Psoas muscle (tissue), 8 donors: Measurements from ENCODE around the gene ETV3L. TPM values are rescaled to one million over a fixed set of nuclear protein-coding genes. Genes with fewer than 3 reads are reported as not detected.

Experiments
- ATAC-seq, 4 donors: fragments of 200-7000 bp; cut with Tn5 transposase; one replicate each; pipeline ENCODE4 v1.9.1; 2020; ENCODE audit warnings: moderate library complexity in 3 of 4, mild to moderate bottlenecking in 2 of 4
- DNase-seq, 2 donors: peaks; one replicate each; pipeline ENCODE4 v3.0.0-alpha.2; 2020
- H3K27ac ChIP-seq: fragments of 200-600 bp; one replicate; pipeline ENCODE4 v1.8.0; 2022
- H3K27me3 ChIP-seq, 3 donors: fragments of 200-600 bp in 1 of 3; one replicate each; pipeline versions ENCODE4 v1.6.1 to v1.8.0; 2013 to 2022; ENCODE audit warnings: low read length in 2 of 3, mild to moderate bottlenecking in 2 of 3, moderate library complexity in 1 of 3; ENCODE audit not compliant: insufficient read depth in 3 of 3
- H3K36me3 ChIP-seq, 2 donors: fragments of 200-600 bp in 1 of 2; one replicate each; pipeline versions ENCODE4 v1.6.1 to v1.8.0; 2013 to 2022; ENCODE audit warnings: low read depth in 1 of 2, mild to moderate bottlenecking in 1 of 2, moderate library complexity in 1 of 2; ENCODE audit not compliant: insufficient read depth in 1 of 2
- H3K4me1 ChIP-seq: fragments of 200-600 bp; one replicate; pipeline ENCODE4 v1.8.0; 2022
- H3K4me3 ChIP-seq: fragments of 200-600 bp; one replicate; pipeline ENCODE4 v1.8.0; 2022; ENCODE audit warnings: mild to moderate bottlenecking
- H3K9me3 ChIP-seq: fragments of 200-600 bp; one replicate; pipeline ENCODE4 v1.8.0; 2022
- WGBS, 3 donors: extraction: QIAGEN DNeasy Blood & Tissue Kit; methylation state at CpG; one replicate each; pipeline versions ENCODE4 v1.1.6 to v1.1.7; 2013; 5-methylcytosine and 5-hydroxymethylcytosine counted together
- intact Hi-C, 2 donors: fragments of 100-400 bp; cut with DNase I; formaldehyde crosslinking; loops; one replicate each; pipeline versions ENCODE4 v1.11.0 to v1.14.2; 2022
- polyA plus RNA-seq, 3 donors: library from polyadenylated mRNA; stranded (reverse); fragments of 200-250 nt; gene quantifications; one replicate each; pipeline ENCODE4 v1.2.3, GENCODE V29; 2013
- total RNA-seq, 4 donors: library from RNA; stranded (reverse); fragmentation: NEBNext Ultra II Directional in 2 of 4; extraction: Animal tissue kit (Norgen Biotek cat#: 25700) in 2 of 4; gene quantifications; one replicate each; pipeline versions ENCODE4 v1.2.1 to v1.2.4, GENCODE V29; 2021 to 2023
- TF ChIP-seq, protein P1 (sequence below): fragments of 200-600 bp; IDR thresholded peaks from one replicate; pipeline ENCODE4 v1.8.0; 2022; ENCODE audit warnings: antibody characterized with exemption
- donor health status: healthy with polysubstance abuse.
- donor health status: DM: no; HTN: no; CAD: no; lungs with moderate emphysema.
- donor health status: Bipolar disorder and iron deficiency.
- donor health status: healthy.
- donor health status: DM: yes; HTN: yes; CAD: no.
- donor health status: DM: no; HTN: no; CAD: no.
- donor health status: DM: no; HTN: no; CAD: no.
- donor health status: DM: yes; HTN: yes; CAD: no.

Gene ETV3L
- total and polyA plus RNA-seq, 7 donors: not detected

- H3K9me3 ChIP-seq: no peaks in the 10 kb centered on the region
- intact Hi-C loops: no loop called here
- H3K4me1 ChIP-seq: no peaks in the 10 kb centered on the region
- TF ChIP-seq, protein P1, sequence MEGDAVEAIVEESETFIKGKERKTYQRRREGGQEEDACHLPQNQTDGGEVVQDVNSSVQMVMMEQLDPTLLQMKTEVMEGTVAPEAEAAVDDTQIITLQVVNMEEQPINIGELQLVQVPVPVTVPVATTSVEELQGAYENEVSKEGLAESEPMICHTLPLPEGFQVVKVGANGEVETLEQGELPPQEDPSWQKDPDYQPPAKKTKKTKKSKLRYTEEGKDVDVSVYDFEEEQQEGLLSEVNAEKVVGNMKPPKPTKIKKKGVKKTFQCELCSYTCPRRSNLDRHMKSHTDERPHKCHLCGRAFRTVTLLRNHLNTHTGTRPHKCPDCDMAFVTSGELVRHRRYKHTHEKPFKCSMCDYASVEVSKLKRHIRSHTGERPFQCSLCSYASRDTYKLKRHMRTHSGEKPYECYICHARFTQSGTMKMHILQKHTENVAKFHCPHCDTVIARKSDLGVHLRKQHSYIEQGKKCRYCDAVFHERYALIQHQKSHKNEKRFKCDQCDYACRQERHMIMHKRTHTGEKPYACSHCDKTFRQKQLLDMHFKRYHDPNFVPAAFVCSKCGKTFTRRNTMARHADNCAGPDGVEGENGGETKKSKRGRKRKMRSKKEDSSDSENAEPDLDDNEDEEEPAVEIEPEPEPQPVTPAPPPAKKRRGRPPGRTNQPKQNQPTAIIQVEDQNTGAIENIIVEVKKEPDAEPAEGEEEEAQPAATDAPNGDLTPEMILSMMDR: no peak
- no peak for ATAC-seq
- H3K4me3 ChIP-seq: no peak overlapping the region
- no peaks in the 10 kb centered on the region for H3K36me3 ChIP-seq
- peaks cover 0 to 46% (median 15%) of the 10 kb centered on the region in 3 donors for H3K27me3 ChIP-seq
- WGBS, 3 donors: 48 to 64% (median 54%) methylated on average over 5 to 6 of the region's 6 CpGs
- DNase-seq: peak in 1 of 2 donors; percentile 35
- H3K27ac ChIP-seq: no peak overlapping the region
These were observed 6.6 kb upstream of the ETV3L start for GRCh38 chr1:157105988-157106812.

DNA sequence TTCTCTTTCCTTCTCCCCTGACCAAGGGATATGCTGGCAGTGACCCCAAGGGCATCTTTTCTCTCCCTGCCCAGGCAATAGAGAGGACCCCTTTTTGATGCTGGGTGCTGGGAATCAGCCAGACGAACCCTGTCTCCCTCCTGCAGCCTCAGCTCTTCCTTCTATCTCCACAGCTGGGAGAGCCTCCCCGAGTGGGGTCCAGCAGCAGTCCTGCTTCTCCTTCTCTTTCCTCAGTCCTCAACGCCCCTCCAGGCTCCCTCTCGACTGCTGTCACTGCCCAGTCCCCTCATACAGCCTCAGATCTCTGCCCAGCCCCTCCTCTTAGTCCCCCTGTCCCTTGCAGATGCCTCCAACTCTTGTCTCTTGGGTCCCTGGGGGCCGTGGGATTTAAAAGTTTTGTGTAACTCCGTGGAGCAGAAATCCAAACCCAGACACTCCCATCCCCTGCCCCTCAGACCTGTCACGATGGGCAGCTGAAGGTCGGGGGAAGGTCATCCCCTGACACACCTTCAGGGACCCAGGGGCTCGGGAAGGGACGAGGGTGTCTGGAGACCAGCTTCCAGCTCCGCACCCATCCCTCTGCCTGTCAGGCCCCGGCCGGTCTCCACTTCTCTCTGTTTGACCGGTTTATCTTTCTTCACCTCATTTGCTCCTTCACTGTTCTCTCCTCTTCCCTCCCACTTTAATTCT lies 5.8 kb upstream of the ETV3L start:
- Histone ChIP-seq H3K36me3 (no peaks in the 10 kb centered on the region), H3K27ac (no peak overlapping the region), H3K27me3 (peaks cover 0 to 41% (median 15%) of the 10 kb centered on the region in 3 donors), H3K4me3 (no peak overlapping the region), H3K4me1 (no peaks in the 10 kb centered on the region), H3K9me3 (no peaks in the 10 kb centered on the region)
- intact Hi-C loops: no loop called here
- 53 to 56% (median 54%) methylated on average over 14 of the region's 14 CpGs for WGBS, 3 donors
- DNase-seq (no peak), ATAC-seq (no peak)
- TF ChIP-seq, protein P1: no peak

GRCh38 chr1:157104598-157105293 lies 5.1 kb upstream of the ETV3L start:
- Histone ChIP-seq H3K27ac (no peak overlapping the region), H3K36me3 (no peaks in the 10 kb centered on the region), H3K27me3 (peaks cover 0 to 38% (median 15%) of the 10 kb centered on the region in 3 donors), H3K9me3 (no peaks in the 10 kb centered on the region), H3K4me3 (no peak overlapping the region), H3K4me1 (no peaks in the 10 kb centered on the region)
- TF ChIP-seq, protein P1: no peak
- ATAC-seq: no peak
- intact Hi-C loops: no loop called here
- 70 to 71% (median 71%) methylated on average over 6 of the region's 6 CpGs for WGBS, 3 donors
- no peak for DNase-seq

- 54 to 69% (median 66%) methylated on average over 5 of the region's 5 CpGs for WGBS, 3 donors
- Histone ChIP-seq H3K27me3 (peaks cover 0 to 26% (median 13%) of the 10 kb centered on the region in 3 donors), H3K4me3 (no peak overlapping the region), H3K27ac (no peak overlapping the region), H3K9me3 (no peaks in the 10 kb centered on the region), H3K36me3 (no peaks in the 10 kb centered on the region), H3K4me1 (no peaks in the 10 kb centered on the region)
- no peak for DNase-seq
- TF ChIP-seq, protein P1: no peak
- intact Hi-C loops: no loop called here
- no peak for ATAC-seq
These were observed 3.7 kb upstream of the ETV3L start for GRCh38 chr1:157103268-157103667.
